Measurements from ENCODE around the gene ST6GALNAC1. TPM values are rescaled to one million over a fixed set of nuclear protein-coding genes. Genes with fewer than 3 reads are reported as not detected.

ST6GALNAC1 gene
- total and polyA plus RNA-seq, 10 of the 15 experiments (the other 5 are each of a cell fraction or from before 2014, with no cell fraction given) = 0.08 TPM; not detected in 9

DNA sequence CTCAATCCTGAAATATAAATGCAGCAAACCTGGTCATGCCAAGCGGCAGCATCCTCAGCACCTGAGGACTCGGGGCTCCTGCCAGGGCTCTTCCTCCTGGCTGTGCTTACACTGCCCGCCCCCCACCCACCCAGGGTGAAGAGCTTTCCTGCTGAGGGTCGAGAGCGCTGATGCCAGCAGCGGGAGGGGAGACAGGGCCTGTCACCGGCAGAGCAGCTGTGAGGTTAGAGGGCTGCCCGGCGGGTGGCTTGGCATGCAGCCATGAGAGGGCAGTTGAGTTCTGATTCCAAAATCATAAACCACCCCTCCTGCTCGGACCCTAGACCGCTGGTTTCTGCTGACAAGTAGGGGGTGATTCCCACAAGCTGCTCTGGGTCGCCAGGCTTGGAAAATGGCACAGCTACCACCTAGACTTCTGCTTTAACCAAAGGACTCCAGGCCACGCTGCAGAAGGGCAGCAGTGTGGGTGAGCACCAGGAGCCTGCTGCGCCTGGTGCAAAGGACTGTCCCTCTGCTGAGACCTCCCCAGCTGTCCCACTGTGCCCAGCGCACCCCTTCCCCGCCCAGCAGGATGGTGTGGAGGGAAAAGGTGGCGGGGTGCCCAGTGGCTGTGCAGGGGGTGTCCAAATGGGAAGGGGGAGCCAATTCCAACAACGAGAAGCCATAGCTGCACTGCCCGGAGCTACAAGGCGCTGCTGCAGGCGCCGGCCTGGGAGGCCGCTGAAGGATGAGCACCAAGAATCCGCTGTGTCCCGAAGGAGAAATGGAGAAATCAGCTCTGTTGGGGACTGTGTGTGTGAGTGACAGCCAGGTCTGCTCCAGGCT lies 40.6 kb upstream of the ST6GALNAC1 start:
- FAIRE-seq (no peak), DNase-seq (ENCODE audit: low read depth, low spot score) (no peak), ATAC-seq (no peak)
- intact Hi-C loops (cut with micrococcal nuclease; ENCODE audit: unreplicated experiment) = no loop called here
- Histone ChIP-seq H3K9me3 (replicated peaks; ENCODE audit: control insufficient read depth, insufficient read depth, low read length) (no peaks in the 10 kb centered on the region), H3K27me3 (replicated peaks in 1 of 2; ENCODE audit: control insufficient read depth in 2 of 2, insufficient read depth in 2 of 2, low read length in 1 of 2) (peaks cover 0 to 1% of the 10 kb centered on the region in 2 experiments; a peak in 2 of 4 replicates), H3K27ac (ENCODE audit: control insufficient read depth, insufficient read depth) (no peak overlapping the region), H4K20me1 (ENCODE audit: control insufficient read depth, insufficient read depth) (no peaks in the 10 kb centered on the region), H3K79me2 (ENCODE audit: control insufficient read depth, insufficient read depth, low read length) (no peaks in the 10 kb centered on the region), H3K4me3 (no peak overlapping the region), H3K9ac (ENCODE audit: control insufficient read depth, insufficient read depth, low read length) (no peak overlapping the region), H3K36me3 (ENCODE audit: control insufficient read depth in 2 of 2, insufficient read depth in 2 of 2, low read length in 1 of 2) (no peaks in the 10 kb centered on the region), H3K4me2 (ENCODE audit: control insufficient read depth, insufficient read depth) (no peak overlapping the region), H2AFZ (ENCODE audit: control insufficient read depth, low read depth, low read length) (no peak overlapping the region), H3K4me1 (ENCODE audit: control insufficient read depth, insufficient read depth, low read length) (no peaks in the 10 kb centered on the region)
- in situ Hi-C loops (cut with MboI) = loop anchor here (5.0 kb wide), 1 partner anchor 162 kb away; no protein-coding TSS in a partner anchor
- SMC1A ChIA-PET (ENCODE audit: uncharacterized antibody, unreplicated experiment) = no interaction called here
- TF ChIP-seq SRF (IDR thresholded peaks at IDR 0.05; ENCODE audit: low read depth in 2 of 2, low read length in 2 of 2) (no peak), WRNIP1 (IDR thresholded peaks at IDR 0.05; ENCODE audit: borderline replicate concordance, low read depth, low read length) (no peak), HDAC2 (IDR thresholded peaks at IDR 0.05) (no peak), BRCA1 (IDR thresholded peaks at IDR 0.05; ENCODE audit: low read depth, low read length) (no peak), SMC3 (IDR thresholded peaks at IDR 0.05; ENCODE audit: borderline replicate concordance, low read length) (no peak), TAF1 (IDR thresholded peaks at IDR 0.05; ENCODE audit: borderline replicate concordance, low read depth, low read length) (no peak)
- CTCF ChIA-PET = interaction anchor here (1.0 to 3.9 kb wide), 3 partner anchors 29 to 89 kb away, joined by 3 to 37 read pairs (median 9); no protein-coding TSS in a partner anchor
- POLR2A ChIA-PET = no interaction called here
- RAD21 ChIA-PET (ENCODE audit: unreplicated experiment) = no interaction called here
- WGBS (ENCODE audit: insufficient coverage, insufficient replicate concordance, low lambda C conversion rate, missing lambda C conversion rate) = 46% methylated on average over 25 of the region's 25 CpGs
- no TSS peak for BruUV-seq (replicated peaks)
